Measurements from ENCODE around the gene SH3RF3.

The SH3RF3 gene

DNA sequence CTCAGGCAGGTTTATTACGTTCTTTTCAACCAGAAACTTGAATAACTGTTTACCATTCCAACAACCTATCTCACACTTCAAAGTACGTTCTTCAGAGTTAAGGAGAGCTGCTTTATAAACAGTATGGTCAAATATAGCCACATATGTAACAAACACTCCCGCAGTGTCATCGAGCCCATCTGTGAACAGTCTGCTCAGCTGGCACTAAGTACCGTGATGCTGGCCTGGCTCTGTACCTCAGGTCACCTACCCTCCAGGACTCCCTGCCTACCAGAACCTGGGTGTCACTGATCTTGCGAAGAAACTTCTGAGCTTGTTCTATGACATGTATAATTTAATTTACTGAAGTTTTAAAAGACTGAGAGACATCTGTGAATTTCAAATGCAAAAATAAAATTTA lies 413.4 kb downstream of the SH3RF3 start:
- TF ChIP-seq, protein P1, sequence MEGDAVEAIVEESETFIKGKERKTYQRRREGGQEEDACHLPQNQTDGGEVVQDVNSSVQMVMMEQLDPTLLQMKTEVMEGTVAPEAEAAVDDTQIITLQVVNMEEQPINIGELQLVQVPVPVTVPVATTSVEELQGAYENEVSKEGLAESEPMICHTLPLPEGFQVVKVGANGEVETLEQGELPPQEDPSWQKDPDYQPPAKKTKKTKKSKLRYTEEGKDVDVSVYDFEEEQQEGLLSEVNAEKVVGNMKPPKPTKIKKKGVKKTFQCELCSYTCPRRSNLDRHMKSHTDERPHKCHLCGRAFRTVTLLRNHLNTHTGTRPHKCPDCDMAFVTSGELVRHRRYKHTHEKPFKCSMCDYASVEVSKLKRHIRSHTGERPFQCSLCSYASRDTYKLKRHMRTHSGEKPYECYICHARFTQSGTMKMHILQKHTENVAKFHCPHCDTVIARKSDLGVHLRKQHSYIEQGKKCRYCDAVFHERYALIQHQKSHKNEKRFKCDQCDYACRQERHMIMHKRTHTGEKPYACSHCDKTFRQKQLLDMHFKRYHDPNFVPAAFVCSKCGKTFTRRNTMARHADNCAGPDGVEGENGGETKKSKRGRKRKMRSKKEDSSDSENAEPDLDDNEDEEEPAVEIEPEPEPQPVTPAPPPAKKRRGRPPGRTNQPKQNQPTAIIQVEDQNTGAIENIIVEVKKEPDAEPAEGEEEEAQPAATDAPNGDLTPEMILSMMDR (IDR thresholded peaks at IDR 0.05; ENCODE audit: insufficient read depth, low read depth, low read length, missing control alignments): no peak
- no peak for DNase-seq (ENCODE audit: low read depth)
- H3K4me3 ChIP-seq (ENCODE audit: low read depth, low read length): no peak overlapping the region

- TF ChIP-seq, protein P1 (IDR thresholded peaks at IDR 0.05; ENCODE audit: insufficient read depth, low read depth, low read length, missing control alignments): peak; percentile 95
- peak; percentile 81 for DNase-seq (ENCODE audit: low read depth)
- H3K4me3 ChIP-seq (ENCODE audit: low read depth, low read length): no peak overlapping the region
Measured at GRCh38 chr2:109545828-109546713, 417.1 kb downstream of the SH3RF3 start.

DNA sequence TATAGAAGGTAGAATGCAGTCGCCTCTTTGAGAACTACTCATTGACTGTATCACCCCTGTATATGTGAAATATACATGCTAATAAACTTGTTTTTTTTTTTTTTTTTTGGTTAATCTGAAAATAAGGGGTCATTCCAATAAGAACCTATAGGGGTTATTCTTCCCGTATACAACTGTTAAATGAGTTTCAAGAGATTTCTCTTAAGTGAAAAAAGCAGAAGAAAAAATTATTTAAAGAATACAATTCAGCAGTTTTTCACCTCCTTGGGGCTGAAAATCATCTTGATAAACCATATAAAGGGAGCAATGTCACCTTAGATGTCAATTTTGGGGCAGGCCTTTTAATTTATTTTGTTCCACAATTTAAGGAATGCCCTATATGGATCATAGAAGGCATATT lies 418.3 kb downstream of the SH3RF3 start:
- DNase-seq (ENCODE audit: low read depth): no peak
- TF ChIP-seq, protein P1 (IDR thresholded peaks at IDR 0.05; ENCODE audit: insufficient read depth, low read depth, low read length, missing control alignments): no peak
- H3K4me3 ChIP-seq (ENCODE audit: low read depth, low read length): no peak overlapping the region

DNA sequence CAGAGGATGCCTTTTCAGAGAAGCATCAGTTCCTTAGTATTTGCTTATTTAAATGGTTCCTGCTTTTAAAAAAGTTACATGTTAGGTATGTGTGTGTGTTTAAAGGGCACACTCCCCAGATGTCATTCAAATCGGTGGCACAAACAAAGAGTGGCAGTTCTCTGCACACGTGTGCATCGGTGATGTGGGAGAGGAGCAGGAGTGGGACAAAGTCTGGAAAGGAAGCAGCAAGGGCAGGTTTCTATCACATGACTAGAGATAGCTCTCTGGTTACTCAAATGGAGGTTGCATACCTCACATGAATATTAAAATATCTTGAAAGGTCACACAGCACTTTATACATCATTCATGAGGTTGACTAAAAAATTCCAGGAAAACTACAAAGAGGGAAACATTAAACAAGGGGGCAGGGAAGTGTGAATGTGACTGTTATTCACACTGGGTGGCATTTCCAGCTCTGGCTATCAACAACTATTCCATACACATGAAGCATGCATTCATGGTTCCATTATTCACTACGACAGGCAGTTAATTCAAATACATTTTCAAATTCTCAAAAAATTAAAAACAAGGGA lies 420.1 kb downstream of the SH3RF3 start:
- no peak overlapping the region for H3K4me3 ChIP-seq (ENCODE audit: low read depth, low read length)
- TF ChIP-seq, protein P1 (IDR thresholded peaks at IDR 0.05; ENCODE audit: insufficient read depth, low read depth, low read length, missing control alignments): no peak
- DNase-seq (ENCODE audit: low read depth): no peak
